Stomach (tissue), 4 donors: ENCODE data around the gene RYR3.

Experiments used
- POLR2A ChIP-seq, 4 donors: fragments of 450-650 bp; IDR thresholded peaks; one replicate each; pipeline ENCODE4 v1.6.1; 2016; ENCODE audit warnings: antibody characterized with exemption in 4 of 4, control low read depth in 2 of 4, mild to moderate bottlenecking in 1 of 4, moderate library complexity in 1 of 4
- TF ChIP-seq, protein P1 (sequence below), 7 experiments: fragments of 450-650 bp in 4 of 7; fragments of 200-600 bp in 3 of 7; sonication (generic) in 3 of 7; IDR thresholded peaks; one replicate each; pipeline ENCODE4 v1.5.1; 2016 to 2019; ENCODE audit warnings: antibody characterized with exemption in 7 of 7, control low read depth in 2 of 7, mild to moderate bottlenecking in 1 of 7

DNA sequence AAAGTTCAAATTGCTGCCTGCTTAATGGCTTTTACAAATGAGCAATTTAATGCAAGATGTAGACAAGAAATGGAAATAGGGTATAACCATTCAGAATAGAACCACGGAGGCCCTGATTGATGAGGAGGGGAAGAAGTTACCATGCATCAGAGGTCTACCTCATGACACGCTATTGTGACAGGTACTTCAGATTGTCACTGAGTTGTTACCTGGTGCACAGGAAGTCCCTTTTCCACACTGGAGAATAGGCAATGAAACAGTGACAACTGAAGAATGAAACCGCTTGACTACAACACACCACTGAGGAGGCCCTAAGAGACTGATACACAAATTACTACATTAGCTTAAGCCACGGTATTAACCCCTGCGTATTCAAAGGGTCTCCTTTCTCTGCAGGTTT lies 251.2 kb downstream of the RYR3 start:
- TF ChIP-seq, protein P1, sequence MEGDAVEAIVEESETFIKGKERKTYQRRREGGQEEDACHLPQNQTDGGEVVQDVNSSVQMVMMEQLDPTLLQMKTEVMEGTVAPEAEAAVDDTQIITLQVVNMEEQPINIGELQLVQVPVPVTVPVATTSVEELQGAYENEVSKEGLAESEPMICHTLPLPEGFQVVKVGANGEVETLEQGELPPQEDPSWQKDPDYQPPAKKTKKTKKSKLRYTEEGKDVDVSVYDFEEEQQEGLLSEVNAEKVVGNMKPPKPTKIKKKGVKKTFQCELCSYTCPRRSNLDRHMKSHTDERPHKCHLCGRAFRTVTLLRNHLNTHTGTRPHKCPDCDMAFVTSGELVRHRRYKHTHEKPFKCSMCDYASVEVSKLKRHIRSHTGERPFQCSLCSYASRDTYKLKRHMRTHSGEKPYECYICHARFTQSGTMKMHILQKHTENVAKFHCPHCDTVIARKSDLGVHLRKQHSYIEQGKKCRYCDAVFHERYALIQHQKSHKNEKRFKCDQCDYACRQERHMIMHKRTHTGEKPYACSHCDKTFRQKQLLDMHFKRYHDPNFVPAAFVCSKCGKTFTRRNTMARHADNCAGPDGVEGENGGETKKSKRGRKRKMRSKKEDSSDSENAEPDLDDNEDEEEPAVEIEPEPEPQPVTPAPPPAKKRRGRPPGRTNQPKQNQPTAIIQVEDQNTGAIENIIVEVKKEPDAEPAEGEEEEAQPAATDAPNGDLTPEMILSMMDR (IDR thresholded peaks at IDR 0.05): no peak
- TF ChIP-seq POLR2A (IDR thresholded peaks at IDR 0.05): no peak
